Lower lobe of right lung (tissue), 2 donors: ENCODE results near the gene PARP11. TPM values are rescaled to one million over a fixed set of nuclear protein-coding genes. Genes with fewer than 3 reads are reported as not detected.
"Not testable (repeated sequence)": the region's sequence is repeated elsewhere in the genome, so short reads cannot be mapped to it uniquely, and the experiment has no call there.

ENCODE experiments used
- ATAC-seq, 2 donors: fragments of 200-7000 bp; cut with Tn5 transposase; one replicate each; pipeline ENCODE4 v1.9.1; 2020 to 2022; ENCODE audit warnings: mild to moderate bottlenecking in 2 of 2, moderate library complexity in 2 of 2
- DNase-seq: peaks from one replicate; pipeline ENCODE4 v3.0.0-alpha.2; 2020
- H3K27ac ChIP-seq: fragments of 200-600 bp; one replicate; pipeline ENCODE4 v1.8.0; 2022
- H3K27me3 ChIP-seq: fragments of 200-600 bp; one replicate; pipeline ENCODE4 v1.8.0; 2022; ENCODE audit warnings: low read depth
- H3K36me3 ChIP-seq: fragments of 200-600 bp; one replicate; pipeline ENCODE4 v1.8.0; 2022; ENCODE audit warnings: mild to moderate bottlenecking
- H3K4me1 ChIP-seq: fragments of 200-600 bp; one replicate; pipeline ENCODE4 v1.8.0; 2022
- H3K4me3 ChIP-seq: fragments of 200-600 bp; one replicate; pipeline ENCODE4 v1.8.0; 2022; ENCODE audit warnings: mild to moderate bottlenecking
- H3K9me3 ChIP-seq: fragments of 200-600 bp; one replicate; pipeline ENCODE4 v1.8.0; 2022
- CTCF ChIP-seq: fragments of 200-600 bp; IDR thresholded peaks from one replicate; pipeline ENCODE4 v1.8.0; 2022; ENCODE audit warnings: antibody characterized with exemption, mild to moderate bottlenecking
- intact Hi-C: fragments of 100-400 bp; cut with DNase I; formaldehyde crosslinking; loops from one replicate; pipeline ENCODE4 v1.11.0; 2022
- total RNA-seq: library from RNA; stranded (reverse); fragmentation: NEBNext Ultra II Directional; extraction: Animal tissue kit (Norgen Biotek cat#: 25700); gene quantifications from one replicate; pipeline ENCODE4 v1.2.1, GENCODE V29; 2021
- donor health status: DM: no; HTN: yes; CAD: no; lungs with severe emphysema.

PARP11 gene
- total RNA-seq, 1 donor from 2014 or later, result 14.0 TPM

DNA sequence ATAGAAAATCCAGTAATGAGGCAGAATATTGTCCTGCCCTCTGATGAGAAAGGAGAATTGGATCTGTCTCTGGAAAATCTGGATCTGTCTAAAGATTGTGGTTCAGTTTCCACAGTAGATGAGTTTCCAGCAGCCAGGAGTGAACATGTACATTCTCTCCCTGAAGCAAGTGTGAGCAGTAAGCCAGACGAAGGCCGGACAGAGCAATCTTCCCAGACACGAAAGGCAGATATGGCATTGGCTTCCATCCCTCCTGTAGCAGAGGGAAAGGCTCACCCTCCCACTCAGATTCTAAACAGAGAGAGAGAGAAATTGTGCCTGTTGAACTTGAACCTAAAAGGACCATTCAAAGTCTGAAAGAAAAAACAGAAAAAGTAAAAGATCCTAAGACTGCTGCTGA, 31.4 kb downstream of the PARP11 start:
- H3K9me3 ChIP-seq, result no peaks in the 10 kb centered on the region
- H3K36me3 ChIP-seq, result no peaks in the 10 kb centered on the region
- H3K4me1 ChIP-seq, result no peaks in the 10 kb centered on the region
- no peak for TF ChIP-seq CTCF
- no peak overlapping the region for H3K27ac ChIP-seq
- DNase-seq (no peak), ATAC-seq (no peak)
- intact Hi-C loops, result no loop called here
- H3K4me3 ChIP-seq, result no peak overlapping the region
- no peaks in the 10 kb centered on the region for H3K27me3 ChIP-seq

GRCh38 chr12:3840833-3841232, 32.4 kb downstream of the PARP11 start:
- H3K4me1 ChIP-seq, H3K4me3 ChIP-seq, H3K27ac ChIP-seq, H3K27me3 ChIP-seq, DNase-seq, intact Hi-C loops, H3K36me3 ChIP-seq, H3K9me3 ChIP-seq, ATAC-seq: not testable (repeated sequence)

- intact Hi-C loops, H3K4me1 ChIP-seq, DNase-seq, H3K36me3 ChIP-seq, H3K9me3 ChIP-seq, H3K27ac ChIP-seq, H3K27me3 ChIP-seq, H3K4me3 ChIP-seq, ATAC-seq: not testable (repeated sequence)
Measured at GRCh38 chr12:3839745-3840144, 33.5 kb downstream of the PARP11 start.

GRCh38 chr12:3838701-3839548, 34.3 kb downstream of the PARP11 start:
- H3K9me3 ChIP-seq, H3K27me3 ChIP-seq, DNase-seq, intact Hi-C loops, H3K27ac ChIP-seq, H3K4me1 ChIP-seq, H3K36me3 ChIP-seq: not testable (repeated sequence)
- peak; percentile 41 for ATAC-seq
- H3K4me3 ChIP-seq, result peak overlapping the region; percentile 19

- intact Hi-C loops, result no loop called here
- H3K27ac ChIP-seq, result no peak overlapping the region
- no peaks in the 10 kb centered on the region for H3K4me1 ChIP-seq
- H3K4me3 ChIP-seq, result no peak overlapping the region
- TF ChIP-seq CTCF, result no peak
- no peaks in the 10 kb centered on the region for H3K9me3 ChIP-seq
- H3K27me3 ChIP-seq, result no peaks in the 10 kb centered on the region
- DNase-seq, result no peak
- no peak for ATAC-seq
- H3K36me3 ChIP-seq, result no peaks in the 10 kb centered on the region
Measured at GRCh38 chr12:3838076-3838475, 35.1 kb downstream of the PARP11 start.

DNA sequence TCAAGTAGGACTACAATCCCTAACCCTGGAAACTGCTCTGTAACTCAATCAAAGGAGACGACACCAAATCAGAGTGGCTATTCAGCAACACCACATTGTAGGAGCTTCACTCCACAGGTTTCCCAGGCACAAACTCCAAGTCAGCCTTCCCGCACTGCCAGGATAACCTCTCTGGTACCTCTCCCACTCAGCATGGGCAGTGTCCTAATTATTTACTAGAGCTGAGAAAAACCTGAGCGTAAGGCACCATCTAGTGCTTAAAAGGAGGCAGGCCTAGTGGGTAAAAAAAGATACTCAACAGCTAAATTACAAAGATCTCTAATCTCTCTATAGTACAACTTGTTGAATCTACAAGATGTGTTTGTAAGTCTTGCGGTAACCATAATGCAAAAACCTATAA, 36.1 kb downstream of the PARP11 start:
- Histone ChIP-seq H3K9me3 (no peaks in the 10 kb centered on the region), H3K27ac (no peak overlapping the region), H3K4me1 (no peaks in the 10 kb centered on the region), H3K27me3 (no peaks in the 10 kb centered on the region), H3K36me3 (no peaks in the 10 kb centered on the region), H3K4me3 (no peak overlapping the region)
- DNase-seq (no peak), ATAC-seq (no peak)
- no peak for TF ChIP-seq CTCF
- intact Hi-C loops, result no loop called here

DNA sequence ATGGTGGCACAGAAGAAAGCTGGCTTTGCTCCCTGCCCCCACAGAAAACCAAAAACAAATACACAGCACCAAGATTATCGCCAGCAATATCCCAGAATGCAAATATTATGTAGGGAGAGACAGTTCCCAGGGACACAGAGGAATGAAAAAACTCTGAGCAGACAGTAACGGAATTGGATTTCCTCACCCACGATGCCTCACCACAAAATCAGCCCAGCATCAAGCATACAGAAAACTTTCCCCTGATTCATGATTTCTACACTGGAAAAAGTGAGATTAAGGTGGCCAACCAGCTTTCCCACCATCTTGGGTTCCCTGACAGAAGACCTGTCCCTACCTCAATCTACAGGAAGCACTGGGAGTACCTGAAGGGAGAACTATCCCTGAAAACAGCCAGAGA, 36.6 kb downstream of the PARP11 start:
- H3K9me3 ChIP-seq, result no peaks in the 10 kb centered on the region
- ATAC-seq, result no peak
- H3K27ac ChIP-seq, result no peak overlapping the region
- H3K36me3 ChIP-seq, result no peaks in the 10 kb centered on the region
- DNase-seq, result no peak
- no peak overlapping the region for H3K4me3 ChIP-seq
- TF ChIP-seq CTCF, result no peak
- H3K4me1 ChIP-seq, result no peaks in the 10 kb centered on the region
- H3K27me3 ChIP-seq, result no peaks in the 10 kb centered on the region
- intact Hi-C loops, result no loop called here
